ENCODE data around the gene GRIA4. TPM values are rescaled to one million over a fixed set of nuclear protein-coding genes. Genes with fewer than 3 reads are reported as not detected.
A peak's percentile ranks its signal among the peaks of the same experiment; 100 is the strongest.

GRIA4 gene
- total RNA-seq, 6 donors from 2014 or later, result not detected

- H3K36me3 ChIP-seq, result no peaks in the 10 kb centered on the region
- WGBS, 2 donors, result 96 to 97% methylated on average over 11 of the region's 11 CpGs
- no peak overlapping the region for H3K4me3 ChIP-seq
Observed at GRCh38 chr11:105900515-105901035, 290.7 kb downstream of the GRIA4 start.

DNA sequence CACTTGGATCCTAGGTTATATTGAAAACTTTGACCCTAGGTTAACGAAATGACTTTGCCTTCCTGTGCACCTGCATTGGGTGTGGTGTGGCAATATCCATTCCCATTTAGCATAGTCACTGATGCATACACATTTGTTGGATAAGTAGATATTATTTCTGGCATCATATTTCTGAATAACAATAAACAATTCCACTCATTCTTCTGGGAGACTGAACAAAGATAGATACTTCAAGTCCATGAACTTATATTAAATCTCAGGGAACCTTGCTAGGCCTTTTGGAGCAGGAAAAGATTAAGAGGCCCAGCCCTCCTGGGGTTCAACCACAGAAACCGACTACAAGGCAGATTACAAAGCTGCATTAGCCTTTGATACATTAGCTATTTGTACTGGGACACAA lies 293.2 kb downstream of the GRIA4 start:
- no peak overlapping the region for H3K4me3 ChIP-seq
- no peak for TF ChIP-seq POLR2A (IDR thresholded peaks at IDR 0.05)
- no peak for TF ChIP-seq CTCF (IDR thresholded peaks at IDR 0.05)
- TF ChIP-seq EP300 (IDR thresholded peaks at IDR 0.05), result no peak
- no peak for TF ChIP-seq POLR2AphosphoS5 (IDR thresholded peaks at IDR 0.05)
- H3K9me3 ChIP-seq, result no peaks in the 10 kb centered on the region
- WGBS, 2 donors, result 76% methylated on average over 2 of the region's 2 CpGs
- H3K4me1 ChIP-seq, result no peaks in the 10 kb centered on the region
- H3K27ac ChIP-seq, result no peak overlapping the region
- ATAC-seq (ENCODE audit: low FRiP score in 2 of 2) (no peak), DNase-seq (no peak)
- no peaks in the 10 kb centered on the region for H3K27me3 ChIP-seq
- H3K36me3 ChIP-seq, result no peaks in the 10 kb centered on the region

More at GRCh38 chr11:105900515-105901035, 290.7 kb downstream of the GRIA4 start:
- H3K27me3 ChIP-seq, result no peaks in the 10 kb centered on the region
- no peaks in the 10 kb centered on the region for H3K9me3 ChIP-seq
- no peaks in the 10 kb centered on the region for H3K4me1 ChIP-seq
- ATAC-seq (ENCODE audit: low FRiP score in 2 of 2), result no peak
- TF ChIP-seq POLR2AphosphoS5 (IDR thresholded peaks at IDR 0.05), result no peak
- no peak for TF ChIP-seq POLR2A (IDR thresholded peaks at IDR 0.05)
- TF ChIP-seq CTCF (IDR thresholded peaks at IDR 0.05), result no peak
- TF ChIP-seq EP300 (IDR thresholded peaks at IDR 0.05), result no peak
- H3K27ac ChIP-seq, result no peak overlapping the region
- DNase-seq, result no peak

DNA sequence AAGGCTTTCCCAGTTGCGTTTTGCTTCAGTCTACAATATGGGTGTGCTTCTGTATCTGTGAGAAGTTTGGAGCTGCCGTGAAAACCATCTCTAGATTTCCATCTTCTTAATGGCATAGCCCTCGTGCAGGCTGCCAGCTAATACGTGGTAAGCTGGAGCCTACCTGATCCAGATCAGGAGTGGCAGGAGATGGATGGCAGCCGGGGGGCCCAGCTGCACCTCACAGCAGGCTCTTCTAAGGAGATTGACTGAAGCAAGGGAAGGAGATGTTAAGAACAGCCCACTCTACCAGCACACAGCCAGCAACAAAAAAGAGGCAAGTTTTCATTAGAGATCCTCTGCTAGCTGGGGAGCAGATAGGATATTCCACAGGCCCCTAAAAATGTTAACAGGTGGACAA lies 296.6 kb downstream of the GRIA4 start:
- no peak overlapping the region for H3K4me3 ChIP-seq
- no peaks in the 10 kb centered on the region for H3K27me3 ChIP-seq
- 76 to 77% methylated on average over 5 of the region's 5 CpGs for WGBS, 2 donors
- no peaks in the 10 kb centered on the region for H3K9me3 ChIP-seq
- TF ChIP-seq CTCF (IDR thresholded peaks at IDR 0.05), result no peak
- no peak for TF ChIP-seq POLR2AphosphoS5 (IDR thresholded peaks at IDR 0.05)
- TF ChIP-seq POLR2A (IDR thresholded peaks at IDR 0.05), result no peak
- TF ChIP-seq EP300 (IDR thresholded peaks at IDR 0.05), result no peak
- no peaks in the 10 kb centered on the region for H3K4me1 ChIP-seq
- ATAC-seq (ENCODE audit: low FRiP score in 2 of 2) (no peak), DNase-seq (peak in 1 of 2 donors; percentile 17)
- H3K36me3 ChIP-seq, result no peaks in the 10 kb centered on the region
- H3K27ac ChIP-seq, result no peak overlapping the region

DNA sequence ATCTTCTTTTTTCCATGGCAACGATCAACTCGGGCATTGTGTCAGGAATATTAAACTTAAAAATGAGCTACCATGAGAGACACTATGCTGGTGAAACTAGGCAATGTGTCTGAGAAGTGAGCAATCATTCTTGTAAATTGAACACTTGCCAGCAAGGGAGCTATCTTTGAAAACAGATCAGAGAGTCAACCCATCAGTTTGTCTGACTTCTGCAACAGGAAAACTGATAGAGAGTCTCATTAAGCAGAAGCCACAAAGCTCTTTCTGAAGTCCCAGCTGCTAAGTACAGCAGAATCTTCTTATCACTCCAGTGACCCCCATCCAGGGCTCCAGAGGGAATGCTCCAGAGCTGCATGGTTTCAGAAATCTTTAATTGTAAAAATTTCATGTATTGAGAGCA lies 297.4 kb downstream of the GRIA4 start:
- no peak for DNase-seq
- TF ChIP-seq EP300 (IDR thresholded peaks at IDR 0.05) (no peak), POLR2AphosphoS5 (IDR thresholded peaks at IDR 0.05) (no peak), CTCF (IDR thresholded peaks at IDR 0.05) (no peak), POLR2A (IDR thresholded peaks at IDR 0.05) (no peak)
- H3K4me3 ChIP-seq, result no peak overlapping the region
- ATAC-seq (ENCODE audit: low FRiP score in 2 of 2), result no peak
- H3K9me3 ChIP-seq, result no peaks in the 10 kb centered on the region
- no peaks in the 10 kb centered on the region for H3K36me3 ChIP-seq
- no peak overlapping the region for H3K27ac ChIP-seq
- H3K27me3 ChIP-seq, result no peaks in the 10 kb centered on the region
- no peaks in the 10 kb centered on the region for H3K4me1 ChIP-seq
- WGBS, 2 donors, result 79 to 86% methylated on average over 2 of the region's 2 CpGs

DNA sequence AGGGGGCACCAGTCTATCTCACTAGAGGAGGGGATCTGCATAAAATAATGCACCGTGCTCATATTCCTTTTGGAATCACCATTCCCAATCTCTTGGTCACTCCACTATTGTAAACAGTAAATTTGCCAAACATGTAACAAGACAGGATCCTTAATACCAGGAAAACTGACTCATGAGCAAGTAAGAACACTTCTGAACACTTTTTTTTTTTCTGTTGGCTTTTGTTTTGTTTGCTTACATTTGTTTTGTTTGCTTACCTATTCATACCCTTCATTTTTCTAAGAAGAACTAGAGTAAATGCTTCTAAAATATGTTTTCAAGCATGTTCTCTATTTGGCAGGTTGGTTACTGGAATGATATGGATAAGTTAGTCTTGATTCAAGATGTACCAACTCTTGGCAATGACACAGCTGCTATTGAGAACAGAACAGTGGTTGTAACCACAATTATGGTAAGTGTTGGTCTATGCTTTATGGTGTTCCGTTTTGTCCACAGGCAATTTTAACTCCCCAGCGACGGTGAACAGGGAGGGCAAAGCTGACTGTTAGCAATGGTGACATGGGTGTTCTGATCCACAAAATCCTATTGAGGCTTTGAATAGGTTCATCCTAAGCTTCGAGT lies 300.3 kb downstream of the GRIA4 start:
- H3K36me3 ChIP-seq, result no peaks in the 10 kb centered on the region
- no peaks in the 10 kb centered on the region for H3K27me3 ChIP-seq
- TF ChIP-seq EP300 (IDR thresholded peaks at IDR 0.05), result peak in 1 of 4 donors; percentile 23
- no peak for TF ChIP-seq POLR2AphosphoS5 (IDR thresholded peaks at IDR 0.05)
- no peak for TF ChIP-seq POLR2A (IDR thresholded peaks at IDR 0.05)
- TF ChIP-seq CTCF (IDR thresholded peaks at IDR 0.05), result no peak
- DNase-seq (no peak), ATAC-seq (ENCODE audit: low FRiP score in 2 of 2) (peak; percentile 24 to 70)
- 63 to 66% methylated on average over 5 of the region's 5 CpGs for WGBS, 2 donors
- H3K4me1 ChIP-seq, result no peaks in the 10 kb centered on the region
- H3K9me3 ChIP-seq, result no peaks in the 10 kb centered on the region
- no peak overlapping the region for H3K27ac ChIP-seq
- no peak overlapping the region for H3K4me3 ChIP-seq

All from upper lobe of left lung (tissue), 6 donors.